Measurements from ENCODE around the gene FBXO9. TPM values are rescaled to one million over a fixed set of nuclear protein-coding genes. Genes with fewer than 3 reads are reported as not detected.

The FBXO9 gene
- total RNA-seq, 1 experiment from 2014 or later, result 27.4 TPM

GRCh38 chr6:53095716-53096115 lies 30.5 kb downstream of the FBXO9 start:
- Histone ChIP-seq H3K4me1 (no peaks in the 10 kb centered on the region), H3K27me3 (no peaks in the 10 kb centered on the region), H3K36me3 (peaks cover 50% of the 10 kb centered on the region), H3K27ac (no peak overlapping the region), H3K9me3 (replicated peaks) (no peaks in the 10 kb centered on the region), H3K4me3 (no peak overlapping the region)
- no peak for DNase-seq

- no peak overlapping the region for H3K4me3 ChIP-seq
- H3K36me3 ChIP-seq, result peaks cover 15% of the 10 kb centered on the region
- H3K27ac ChIP-seq, result no peak overlapping the region
- no peak for DNase-seq
- H3K4me1 ChIP-seq, result no peaks in the 10 kb centered on the region
- H3K27me3 ChIP-seq, result no peaks in the 10 kb centered on the region
- H3K9me3 ChIP-seq (replicated peaks), result no peaks in the 10 kb centered on the region
Observed at GRCh38 chr6:53100561-53100960, 35.4 kb downstream of the FBXO9 start.

- H3K4me3 ChIP-seq, result no peak overlapping the region
- H3K27me3 ChIP-seq, result no peaks in the 10 kb centered on the region
- H3K4me1 ChIP-seq, result no peaks in the 10 kb centered on the region
- no peak for DNase-seq
- no peaks in the 10 kb centered on the region for H3K9me3 ChIP-seq (replicated peaks)
- H3K27ac ChIP-seq, result no peak overlapping the region
- H3K36me3 ChIP-seq, result peaks cover 11% of the 10 kb centered on the region
Observed at GRCh38 chr6:53101006-53101405, 35.8 kb downstream of the FBXO9 start.

DNA sequence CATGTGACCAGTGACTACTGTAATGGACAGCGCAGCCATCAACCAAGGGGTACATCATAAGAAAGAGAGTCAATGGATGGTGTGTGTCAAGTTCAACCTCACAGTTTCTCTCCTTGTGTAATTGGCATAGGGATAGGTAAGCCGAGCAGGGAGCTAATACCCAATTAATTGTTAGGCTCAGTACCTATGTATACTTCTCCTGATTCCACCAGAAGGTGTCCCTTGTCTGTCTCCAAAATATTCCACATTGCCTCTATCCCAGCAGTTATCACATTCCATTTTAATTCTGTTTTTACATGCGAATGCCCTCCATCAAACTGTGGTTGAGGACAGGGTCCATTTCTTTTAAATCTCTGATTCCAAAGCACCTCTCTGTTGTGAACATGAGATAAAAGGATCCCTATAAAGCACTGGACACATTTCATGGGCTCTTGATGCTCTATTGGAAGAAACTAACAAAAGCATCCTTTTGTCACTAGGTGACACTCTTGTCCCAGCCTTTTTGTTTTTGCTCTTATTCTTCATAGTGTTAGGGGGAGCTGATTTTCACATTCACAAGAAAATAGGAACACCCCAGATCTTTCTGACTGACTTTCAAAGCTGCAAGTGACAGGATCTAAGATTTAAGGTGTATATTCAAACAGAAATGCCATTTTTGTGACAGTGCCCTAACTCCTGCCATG lies 38.9 kb downstream of the FBXO9 start:
- Histone ChIP-seq H3K4me1 (peaks cover 8% of the 10 kb centered on the region; the same call in 1 of the 2 replicates), H3K9me3 (replicated peaks) (no peaks in the 10 kb centered on the region), H3K27me3 (no peaks in the 10 kb centered on the region), H3K4me3 (no peak overlapping the region), H3K27ac (no peak overlapping the region), H3K36me3 (no peaks in the 10 kb centered on the region)
- peak in 1 of 2 experiments; percentile 17 for DNase-seq

GRCh38 chr6:53104916-53105315 lies 39.7 kb downstream of the FBXO9 start:
- no peak for DNase-seq
- H3K36me3 ChIP-seq, result no peaks in the 10 kb centered on the region
- no peaks in the 10 kb centered on the region for H3K9me3 ChIP-seq (replicated peaks)
- no peak overlapping the region for H3K27ac ChIP-seq
- no peaks in the 10 kb centered on the region for H3K27me3 ChIP-seq
- no peak overlapping the region for H3K4me3 ChIP-seq
- H3K4me1 ChIP-seq, result peaks cover 10% of the 10 kb centered on the region; the same call in 1 of the 2 replicates

DNA sequence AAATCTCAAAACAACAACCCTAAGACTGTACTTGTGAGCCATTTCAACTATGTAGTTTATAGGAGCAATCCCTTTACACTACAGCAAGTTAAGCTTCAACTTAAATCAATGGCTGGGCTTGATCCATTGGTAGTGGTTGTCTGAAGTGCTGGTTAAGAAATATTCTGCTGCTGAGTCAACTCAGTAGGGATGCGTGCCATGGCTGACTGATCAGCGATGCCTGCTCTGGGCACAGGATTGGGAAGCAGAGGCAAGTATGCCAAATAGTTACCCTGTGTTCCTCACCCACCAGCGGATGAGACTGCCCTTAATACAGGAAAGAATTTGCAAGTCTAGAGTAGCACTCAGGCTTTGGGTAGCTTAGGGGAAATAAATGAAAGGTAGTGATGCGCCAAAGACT lies 41.9 kb downstream of the FBXO9 start:
- Histone ChIP-seq H3K4me1 (peaks cover 10% of the 10 kb centered on the region; the same call in 1 of the 2 replicates), H3K4me3 (no peak overlapping the region), H3K36me3 (no peaks in the 10 kb centered on the region), H3K9me3 (replicated peaks) (no peaks in the 10 kb centered on the region), H3K27ac (no peak overlapping the region), H3K27me3 (no peaks in the 10 kb centered on the region)
- DNase-seq, result no peak

DNA sequence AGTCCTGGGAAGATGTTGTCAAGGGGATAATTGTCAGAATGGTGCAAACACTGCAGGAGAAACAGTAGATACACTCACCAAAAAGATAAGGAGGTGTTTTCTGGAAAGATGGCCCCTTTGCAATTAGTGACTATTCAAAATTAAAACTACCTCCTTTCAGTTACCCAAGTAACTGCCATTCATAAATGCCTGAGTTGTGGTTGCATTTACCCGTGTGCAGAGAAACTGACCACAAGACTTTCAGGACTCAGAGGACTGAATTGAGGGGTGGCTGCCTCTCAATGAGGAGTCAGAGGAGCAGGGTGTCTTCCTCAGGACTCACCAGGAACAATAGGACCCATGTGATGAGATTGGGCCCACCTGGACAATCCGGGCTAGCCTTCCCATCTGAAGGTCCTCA lies 44.4 kb downstream of the FBXO9 start:
- Histone ChIP-seq H3K36me3 (no peaks in the 10 kb centered on the region), H3K27ac (no peak overlapping the region)

DNA sequence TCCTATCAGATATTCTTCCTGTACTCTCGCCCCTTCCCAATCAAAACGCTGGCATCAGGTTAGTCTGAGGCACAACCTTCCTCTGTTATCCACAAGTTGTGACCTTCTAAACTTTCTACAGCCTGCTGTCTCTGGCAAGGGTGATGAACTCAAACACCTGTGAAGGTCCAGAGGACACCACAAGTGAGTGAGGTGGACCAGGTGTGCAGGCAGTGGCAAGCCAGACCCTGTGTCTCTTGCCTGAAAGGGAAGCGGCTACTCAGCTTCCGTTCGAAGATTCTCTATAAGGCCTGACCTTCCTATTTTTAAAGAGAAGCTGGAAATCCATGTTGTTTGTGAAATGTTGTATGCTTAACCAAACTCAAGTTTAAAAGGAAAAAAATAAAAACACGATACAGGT lies 46.7 kb downstream of the FBXO9 start:
- DNase-seq, result no peak
- H3K36me3 ChIP-seq, result no peaks in the 10 kb centered on the region
- peaks cover 10% of the 10 kb centered on the region; the same call in 1 of the 2 replicates for H3K4me1 ChIP-seq
- no peak overlapping the region for H3K4me3 ChIP-seq
- no peaks in the 10 kb centered on the region for H3K9me3 ChIP-seq (replicated peaks)
- no peak overlapping the region for H3K27ac ChIP-seq
- H3K27me3 ChIP-seq, result no peaks in the 10 kb centered on the region

More for the DNA sequence above, 44.4 kb downstream of the FBXO9 start:
- Histone ChIP-seq H3K27me3 (no peaks in the 10 kb centered on the region), H3K9me3 (replicated peaks) (no peaks in the 10 kb centered on the region), H3K4me3 (no peak overlapping the region), H3K4me1 (peaks cover 10% of the 10 kb centered on the region; the same call in 1 of the 2 replicates)
- DNase-seq, result no peak

DNA sequence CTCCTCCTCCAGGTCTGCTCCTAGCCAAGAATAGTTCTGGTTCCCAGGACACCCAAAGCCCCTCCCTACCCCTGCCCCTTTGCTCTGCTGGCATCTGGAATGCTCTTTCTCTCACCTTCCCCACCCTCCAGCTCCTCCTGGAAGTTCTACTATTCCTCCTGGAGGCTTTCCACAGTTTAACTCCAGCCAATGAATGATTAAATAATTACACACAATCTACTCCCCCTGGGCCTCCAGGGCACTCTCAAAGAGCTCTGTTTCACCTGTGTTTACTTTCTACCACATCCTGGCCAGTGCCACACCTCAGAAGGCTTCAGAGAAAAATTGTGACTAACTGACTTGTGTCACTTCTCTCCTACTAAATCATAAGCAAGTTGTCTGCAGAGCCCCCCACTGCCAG lies 47.2 kb downstream of the FBXO9 start:
- no peak for DNase-seq
- no peaks in the 10 kb centered on the region for H3K9me3 ChIP-seq (replicated peaks)

DNA sequence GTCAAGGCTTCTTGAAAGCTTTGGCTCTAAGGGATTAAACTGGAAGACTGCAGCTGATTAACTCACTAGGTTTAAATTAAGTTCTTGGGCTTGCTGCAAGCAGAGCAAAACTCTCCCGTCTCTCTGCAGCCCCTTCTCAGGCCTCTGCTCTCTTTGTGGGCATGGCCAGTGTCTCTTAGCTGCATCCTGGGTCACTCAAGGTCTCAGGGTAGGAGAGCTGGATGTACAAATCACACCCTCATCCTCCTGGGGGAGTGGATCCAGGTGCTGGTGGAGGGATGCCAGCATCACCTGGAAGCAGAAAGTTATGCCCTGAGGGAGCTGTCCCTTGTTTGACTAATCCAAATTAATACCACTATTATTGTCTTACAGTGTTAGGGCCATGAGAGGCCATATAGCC lies 47.7 kb downstream of the FBXO9 start:
- DNase-seq, result no peak
- Histone ChIP-seq H3K27ac (no peak overlapping the region), H3K4me1 (peaks cover 10% of the 10 kb centered on the region; the same call in 1 of the 2 replicates), H3K9me3 (replicated peaks) (no peaks in the 10 kb centered on the region), H3K4me3 (no peak overlapping the region), H3K27me3 (no peaks in the 10 kb centered on the region), H3K36me3 (no peaks in the 10 kb centered on the region)

More for the DNA sequence above, 47.2 kb downstream of the FBXO9 start:
- Histone ChIP-seq H3K27me3 (no peaks in the 10 kb centered on the region), H3K36me3 (no peaks in the 10 kb centered on the region), H3K4me3 (no peak overlapping the region), H3K27ac (no peak overlapping the region), H3K4me1 (peaks cover 10% of the 10 kb centered on the region; the same call in 1 of the 2 replicates)

GRCh38 chr6:53113742-53114141 lies 48.5 kb downstream of the FBXO9 start:
- Histone ChIP-seq H3K27me3 (no peaks in the 10 kb centered on the region), H3K4me1 (peaks cover 7% of the 10 kb centered on the region), H3K9me3 (replicated peaks) (no peaks in the 10 kb centered on the region), H3K27ac (no peak overlapping the region), H3K4me3 (no peak overlapping the region), H3K36me3 (no peaks in the 10 kb centered on the region)
- DNase-seq, result no peak

DNA sequence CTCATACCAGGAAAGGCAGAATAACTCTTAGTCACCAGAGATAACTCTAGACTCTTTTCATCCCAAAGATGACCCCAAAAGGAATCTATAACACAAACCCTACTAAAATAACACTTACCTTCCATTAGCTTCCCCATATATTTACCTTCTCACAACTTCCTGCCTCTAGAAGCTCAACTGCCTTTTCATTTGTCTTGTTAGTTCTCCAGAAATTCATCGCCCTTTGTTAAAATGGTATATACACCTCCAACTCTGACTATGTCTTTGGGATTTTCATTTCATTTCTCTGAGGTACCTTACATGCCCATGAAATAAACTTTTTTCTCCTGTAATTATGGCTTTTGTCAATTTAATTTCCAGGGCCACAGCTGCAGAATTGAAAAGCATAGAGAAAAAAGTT lies 49.9 kb downstream of the FBXO9 start:
- Histone ChIP-seq H3K36me3 (no peaks in the 10 kb centered on the region), H3K4me1 (peaks cover 16% of the 10 kb centered on the region), H3K27me3 (no peaks in the 10 kb centered on the region), H3K4me3 (no peak overlapping the region), H3K27ac (no peak overlapping the region), H3K9me3 (replicated peaks) (no peaks in the 10 kb centered on the region)
- no peak for DNase-seq

DNA sequence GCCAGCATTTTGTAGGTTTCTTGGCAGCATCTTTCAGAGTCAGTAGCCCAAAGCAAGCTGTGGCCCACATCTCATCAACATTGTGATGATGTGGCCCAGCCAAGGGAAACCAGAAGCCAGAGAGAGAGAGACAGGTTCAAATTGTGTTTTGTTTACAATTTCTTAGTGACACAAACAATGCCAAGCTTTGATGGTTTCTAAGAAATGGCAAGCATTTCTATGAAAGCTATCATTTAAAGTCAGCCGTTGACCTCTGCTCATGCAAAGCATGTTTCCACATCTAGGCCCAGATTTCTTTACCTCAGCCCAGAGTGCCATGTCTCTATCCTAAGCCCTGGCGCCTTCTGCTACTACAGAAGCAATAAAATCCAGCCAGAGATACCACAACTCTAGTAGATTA lies 50.5 kb downstream of the FBXO9 start:
- Histone ChIP-seq H3K4me1 (peaks cover 22% of the 10 kb centered on the region), H3K27me3 (no peaks in the 10 kb centered on the region), H3K27ac (no peak overlapping the region), H3K36me3 (no peaks in the 10 kb centered on the region), H3K9me3 (replicated peaks) (no peaks in the 10 kb centered on the region), H3K4me3 (no peak overlapping the region)
- no peak for DNase-seq

- H3K27ac ChIP-seq, result peak overlapping the region; percentile 66
Observed at GRCh38 chr6:53119349-53119748, 54.1 kb downstream of the FBXO9 start.

GRCh38 chr6:53119772-53120409 lies 54.7 kb downstream of the FBXO9 start:
- peak; percentile 68 to 72 for DNase-seq
- peaks cover 25% of the 10 kb centered on the region for H3K4me1 ChIP-seq
- H3K9me3 ChIP-seq (replicated peaks), result no peaks in the 10 kb centered on the region
- H3K4me3 ChIP-seq, result no peak overlapping the region
- no peaks in the 10 kb centered on the region for H3K36me3 ChIP-seq
- H3K27me3 ChIP-seq, result no peaks in the 10 kb centered on the region
- H3K27ac ChIP-seq, result peak overlapping the region; percentile 66

More at GRCh38 chr6:53119349-53119748, 54.1 kb downstream of the FBXO9 start:
- Histone ChIP-seq H3K4me1 (peaks cover 25% of the 10 kb centered on the region), H3K4me3 (no peak overlapping the region), H3K9me3 (replicated peaks) (no peaks in the 10 kb centered on the region), H3K27me3 (no peaks in the 10 kb centered on the region), H3K36me3 (no peaks in the 10 kb centered on the region)
- DNase-seq, result peak in 1 of 2 experiments; percentile 14
